Stimulated activated CD4-positive, alpha-beta T cell treated with anti-CD3 and anti-CD28 coated beads, TNF-alpha, amount 100 ng/mL, for 4 hours (primary cell): Measurements from ENCODE around the gene ENTHD1.
A peak's percentile ranks its signal among the peaks of the same experiment; 100 is the strongest.
"Not testable (repeated sequence)": the region's sequence is repeated elsewhere in the genome, so short reads cannot be mapped to it uniquely, and the experiment has no call there.

Source experiments
- DNase-seq, 3 experiments: peaks; one replicate each; pipeline ENCODE4 v3.0.0-alpha.2; 2020; ENCODE audit warnings: low read depth in 3 of 3

Gene ENTHD1

DNA sequence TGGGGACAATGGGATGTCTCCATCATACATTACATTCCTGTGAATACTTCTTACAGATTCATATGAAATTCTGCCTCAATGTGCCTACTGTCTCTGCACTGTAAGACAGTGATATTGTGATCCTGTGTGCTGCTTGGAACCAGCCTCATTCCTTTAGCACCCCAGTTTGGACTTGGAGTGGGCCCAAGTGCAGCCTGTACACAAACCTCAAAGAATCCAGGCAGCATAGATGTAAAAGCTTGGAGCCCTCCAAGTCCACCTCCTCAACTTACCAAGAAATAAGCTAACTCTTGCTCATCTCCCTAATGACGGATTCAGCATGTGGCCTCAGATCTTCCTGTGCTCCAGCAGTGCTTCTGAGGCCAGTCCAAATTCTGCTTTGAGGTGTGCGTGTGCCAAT lies 31.7 kb upstream of the ENTHD1 start:
- DNase-seq = no peak

GRCh38 chr22:39924286-39924685 lies 30.7 kb upstream of the ENTHD1 start:
- no peak for DNase-seq

GRCh38 chr22:39923696-39924095 lies 30.1 kb upstream of the ENTHD1 start:
- DNase-seq = no peak

DNA sequence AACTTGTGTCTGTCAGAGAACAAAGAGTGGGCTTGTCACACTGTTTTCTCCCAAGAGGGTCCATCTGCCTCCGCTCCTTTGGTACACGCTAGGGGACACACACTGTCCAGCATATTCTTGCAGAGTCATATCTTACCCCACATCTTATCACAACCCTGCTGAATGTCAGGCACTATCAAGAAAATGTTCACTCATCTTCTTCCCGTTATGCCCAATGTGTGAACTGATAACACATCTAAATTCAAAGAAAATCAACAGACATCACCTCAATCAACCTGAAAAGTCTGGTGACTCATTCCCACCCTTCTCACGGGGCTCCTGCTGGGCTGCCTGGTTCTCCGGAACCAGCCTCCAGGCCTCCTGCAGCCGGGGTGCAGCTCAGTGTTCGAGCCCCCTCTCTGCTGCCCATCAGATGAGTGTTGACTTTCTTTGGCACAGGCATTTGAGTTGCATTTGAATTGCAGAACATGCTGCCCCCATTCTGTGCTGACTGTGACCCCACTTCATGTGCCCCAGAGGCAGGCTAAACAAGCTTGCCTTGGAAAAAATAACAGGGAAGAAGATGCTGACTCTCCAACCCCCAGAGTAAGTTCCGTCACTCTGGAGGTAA lies 26.7 kb upstream of the ENTHD1 start:
- DNase-seq = peak in 1 of 3 experiments; percentile 52

GRCh38 chr22:39917776-39918495 lies 24.4 kb upstream of the ENTHD1 start:
- DNase-seq = no peak

DNA sequence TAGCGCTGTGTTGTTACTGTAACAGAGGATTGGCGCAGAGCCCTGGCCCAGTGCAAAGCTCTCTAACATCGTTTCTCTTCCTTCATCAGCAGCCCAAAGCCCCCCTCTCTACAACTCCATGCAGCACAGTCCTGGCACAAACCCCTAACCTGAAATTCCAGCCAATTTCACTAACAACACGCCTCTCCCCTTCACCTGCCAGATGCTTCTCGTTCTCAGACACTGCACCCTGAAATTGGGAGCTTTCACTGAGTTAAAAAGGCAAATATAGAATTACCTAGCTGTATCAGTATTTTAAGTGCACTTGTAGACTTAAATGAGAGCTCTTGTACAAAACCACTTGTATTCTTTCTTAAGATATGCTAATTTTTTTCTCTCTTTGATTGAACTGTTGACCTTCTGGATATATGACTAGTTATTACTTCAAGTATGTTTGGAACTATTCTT lies 23.7 kb upstream of the ENTHD1 start:
- no peak for DNase-seq

DNA sequence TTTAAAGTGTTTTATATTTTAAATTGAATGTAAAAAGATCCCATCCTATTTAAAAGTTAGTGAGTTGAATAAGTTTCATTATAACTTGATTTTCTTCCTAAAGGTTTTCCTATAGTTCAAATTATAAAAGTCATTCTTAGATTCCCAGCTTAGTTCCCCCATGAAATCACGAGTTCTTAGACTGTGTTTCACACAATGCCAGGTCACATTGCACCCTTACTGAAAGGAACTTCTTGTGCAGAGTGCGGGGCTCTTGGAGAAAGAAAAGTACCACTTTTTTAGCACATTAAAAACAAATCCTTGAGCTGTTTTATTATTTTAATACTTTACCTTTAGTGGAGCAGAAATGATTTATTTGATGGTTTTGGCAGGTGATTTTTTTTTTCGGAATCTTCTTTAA lies 22.9 kb upstream of the ENTHD1 start:
- DNase-seq = no peak

DNA sequence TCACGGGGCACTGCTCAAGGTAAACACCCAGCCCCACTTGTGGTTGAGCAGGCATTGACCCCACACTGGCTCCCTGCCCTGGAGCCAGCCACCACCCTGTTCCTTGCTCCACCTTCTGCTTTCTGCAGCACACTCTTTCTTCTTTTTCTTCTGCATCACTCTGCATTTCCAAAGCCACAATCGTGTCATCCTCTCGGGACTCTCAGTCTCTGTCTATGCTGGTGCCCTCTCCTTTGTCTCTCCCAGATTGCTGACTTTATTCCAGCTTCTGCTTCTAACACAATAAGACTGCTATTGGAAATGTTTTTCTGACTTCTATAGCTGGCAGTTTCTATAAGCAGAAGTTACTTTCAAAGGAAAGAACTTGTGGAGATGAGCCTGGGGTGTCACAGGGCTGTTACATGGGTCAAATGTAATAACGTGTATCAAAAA lies 21.8 kb upstream of the ENTHD1 start:
- DNase-seq = no peak

GRCh38 chr22:39914584-39914983 lies 21.0 kb upstream of the ENTHD1 start:
- no peak for DNase-seq

DNA sequence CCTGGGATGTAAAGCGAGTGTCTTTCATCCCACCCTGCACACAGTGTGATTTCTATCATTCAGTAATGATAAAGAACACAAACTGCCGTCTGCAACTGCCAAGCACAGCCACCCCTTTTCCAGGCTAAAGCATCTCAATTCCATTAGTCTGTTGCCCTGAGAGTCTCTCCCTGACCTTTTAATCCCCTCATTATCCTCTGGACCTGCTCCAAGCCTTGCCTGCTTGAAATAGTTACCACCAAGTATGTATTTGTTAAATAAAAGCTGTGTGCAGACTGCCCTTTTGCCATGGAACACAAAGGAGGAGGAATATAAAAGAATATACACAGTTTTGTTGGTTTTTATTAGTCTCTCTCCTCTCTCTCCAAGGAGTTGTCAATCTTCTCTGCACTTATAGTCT lies 20.3 kb upstream of the ENTHD1 start:
- no peak for DNase-seq

DNA sequence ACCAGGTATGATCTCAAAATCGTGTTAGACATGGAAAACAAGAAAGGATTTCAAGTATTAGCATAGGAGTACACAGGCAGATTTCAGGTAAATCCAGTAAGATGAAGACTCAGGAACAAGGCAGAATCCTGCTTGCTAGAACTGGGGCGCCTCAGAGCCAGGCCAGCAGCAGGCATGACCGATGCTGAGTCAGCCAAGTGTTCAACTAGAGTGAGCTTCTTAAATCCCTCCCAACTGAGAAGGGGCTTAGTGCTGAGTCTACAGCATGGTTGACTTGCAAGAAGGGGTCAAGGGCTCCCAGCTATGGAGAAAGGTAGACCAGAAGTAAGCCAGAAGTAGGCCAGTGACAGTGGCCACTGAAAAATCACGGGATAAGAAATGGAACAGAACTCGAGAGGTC lies 19.8 kb upstream of the ENTHD1 start:
- no peak for DNase-seq

GRCh38 chr22:39910876-39911613 lies 17.5 kb upstream of the ENTHD1 start:
- no peak for DNase-seq

- DNase-seq = no peak
Measured at GRCh38 chr22:39908737-39909136, 15.2 kb upstream of the ENTHD1 start.

DNA sequence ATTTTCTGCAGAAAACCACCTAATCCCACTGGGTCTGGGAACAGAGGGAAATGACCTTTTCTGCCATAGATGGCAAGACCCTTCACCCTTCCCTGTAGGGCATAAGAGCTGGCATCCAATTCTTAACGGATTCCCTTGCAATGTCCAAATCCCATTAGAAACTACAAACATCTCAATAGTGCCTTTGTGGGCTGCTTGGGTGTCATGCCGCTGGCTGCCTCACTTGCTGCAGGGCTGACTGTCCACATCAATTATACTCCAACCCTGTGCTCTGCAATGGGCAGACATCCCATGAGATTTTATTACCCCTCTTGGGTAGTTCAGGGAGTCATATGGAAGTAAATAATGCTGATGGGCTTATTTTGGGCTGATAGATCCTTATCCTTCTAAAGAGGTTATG lies 14.6 kb upstream of the ENTHD1 start:
- no peak for DNase-seq

- DNase-seq = no peak
Measured at GRCh38 chr22:39907605-39908097, 14.1 kb upstream of the ENTHD1 start.

DNA sequence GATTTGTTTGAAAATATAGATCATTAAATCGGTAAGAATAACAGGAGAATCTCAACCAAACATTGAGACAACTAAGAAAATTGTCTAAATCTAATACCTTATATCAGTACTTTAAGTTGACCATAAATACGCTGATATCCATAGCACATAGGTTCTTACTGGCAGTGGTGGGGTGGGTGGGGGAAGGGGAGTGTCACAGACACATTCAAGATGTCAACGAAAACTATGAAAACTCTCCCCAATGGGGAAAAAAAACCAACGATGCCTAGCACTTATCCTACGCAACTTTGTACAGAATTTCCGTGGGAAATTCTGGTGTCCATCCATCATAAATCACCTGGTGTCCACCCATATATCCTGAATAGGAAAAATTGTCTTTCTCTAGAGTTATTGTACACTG lies 13.5 kb upstream of the ENTHD1 start:
- DNase-seq = no peak

DNA sequence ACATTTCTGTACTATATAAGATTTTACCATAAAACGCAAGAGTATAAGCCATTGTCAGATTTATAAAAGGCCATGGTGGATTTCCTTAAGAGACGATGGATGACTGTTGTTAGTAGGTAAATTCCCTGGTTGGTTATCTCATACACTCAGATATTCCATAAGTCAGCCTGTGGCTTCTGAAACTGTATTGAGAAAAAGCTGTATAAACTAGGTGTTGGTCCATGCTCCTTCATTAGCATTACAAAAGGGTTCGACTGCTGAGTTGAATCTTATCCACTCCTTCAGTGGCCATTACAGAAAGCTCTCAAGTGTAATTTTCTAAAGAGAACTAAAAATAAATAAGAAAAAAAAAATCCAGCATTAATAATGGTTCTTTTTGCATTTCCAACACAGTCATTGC lies 12.6 kb upstream of the ENTHD1 start:
- DNase-seq = no peak

GRCh38 chr22:39905687-39906086 lies 12.1 kb upstream of the ENTHD1 start:
- no peak for DNase-seq

DNA sequence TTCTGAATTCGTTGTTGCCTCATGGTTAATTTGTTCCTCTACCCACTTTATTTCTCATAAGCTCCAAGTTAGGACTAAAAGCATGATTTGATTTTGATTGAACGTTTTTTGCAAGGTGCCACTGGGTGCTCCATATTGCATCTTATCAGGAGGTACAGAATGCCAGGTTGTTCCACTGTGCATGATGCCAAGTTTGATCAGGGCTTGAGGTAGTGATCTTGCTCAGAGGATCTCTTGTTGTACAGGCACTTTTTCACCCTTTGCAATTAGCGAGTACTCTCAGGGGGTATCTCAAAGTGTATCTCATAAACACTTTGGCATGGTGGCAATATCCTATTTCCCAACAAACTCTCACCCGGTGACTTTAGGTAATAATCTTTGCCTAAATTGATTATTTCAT lies 11.3 kb upstream of the ENTHD1 start:
- no peak for DNase-seq

- DNase-seq = not testable (repeated sequence)
Measured at GRCh38 chr22:39904024-39904423, 10.5 kb upstream of the ENTHD1 start.

DNA sequence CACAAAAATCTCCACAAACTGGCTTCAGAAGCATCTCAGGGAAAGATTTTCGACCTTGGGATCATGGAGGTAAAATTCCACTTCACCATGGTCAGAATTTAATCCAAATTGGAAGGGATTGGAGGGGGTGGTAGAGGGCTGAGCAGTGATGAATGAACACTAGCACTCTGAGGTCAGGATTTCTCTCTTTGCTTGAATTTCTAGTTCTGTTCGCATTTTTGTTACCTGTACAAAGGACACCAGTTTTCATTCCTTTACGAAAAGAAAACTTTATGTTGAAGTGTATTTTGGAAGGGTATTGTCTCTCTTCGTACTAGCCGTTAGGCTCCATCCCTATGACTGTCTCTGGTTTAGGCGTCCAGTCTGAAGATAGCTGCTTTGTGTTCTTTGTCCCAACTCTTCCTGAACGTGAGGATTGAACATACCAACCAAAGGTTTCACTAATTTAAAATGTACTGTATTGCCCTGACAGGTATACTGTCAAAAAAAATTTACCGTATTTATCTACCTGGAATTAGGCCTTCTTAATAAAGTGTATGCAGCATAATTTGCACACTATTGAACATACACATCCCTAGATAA lies 8.1 kb upstream of the ENTHD1 start:
- DNase-seq = no peak
